IMR-90 (cell line): Measurements from ENCODE around the gene TIMM44. TPM values are rescaled to one million over a fixed set of nuclear protein-coding genes. Genes with fewer than 3 reads are reported as not detected.

ENCODE experiments used
- MAZ ChIP-seq: IDR thresholded peaks from 2 replicates; pipeline ENCODE4 v1.6.1; 2012; ENCODE audit warnings: low read depth, mild to moderate bottlenecking, low read length, improper control_type of control experiment, moderate library complexity, borderline replicate concordance
- polyA plus RNA-seq, 3 experiments: library from polyadenylated mRNA; depleted of rRNA; stranded (reverse); fragments of >200 nt; gene quantifications; 2 replicates each; pipeline ENCODE4 v1.2.3, GENCODE V29; 2012; ENCODE audit warnings: low replicate concordance in 1 of 3
- total RNA-seq: library from RNA; depleted of rRNA; stranded (reverse); fragments of >200 nt; gene quantifications from 2 replicates; pipeline ENCODE4 v1.2.3, GENCODE V29; 2012
- TF ChIP-seq, protein P1 (sequence below): conservative IDR thresholded peaks from 2 replicates; pipeline ENCODE4 v1.5.1; 2012; ENCODE audit warnings: mild to moderate bottlenecking, low read depth, low read length, improper control_type of control experiment
- TF ChIP-seq, protein P2 (sequence below): fragments of 150-350 bp; IDR thresholded peaks from 2 replicates; pipeline ENCODE4 v1.6.1; 2016; ENCODE audit warnings: low read depth, mild to moderate bottlenecking, low read length, moderate library complexity, borderline replicate concordance

TIMM44 gene
- total and polyA plus RNA-seq, 2 of the 4 experiments (the other 2 are of a cell fraction) = 37.6 to 52.3 TPM

DNA sequence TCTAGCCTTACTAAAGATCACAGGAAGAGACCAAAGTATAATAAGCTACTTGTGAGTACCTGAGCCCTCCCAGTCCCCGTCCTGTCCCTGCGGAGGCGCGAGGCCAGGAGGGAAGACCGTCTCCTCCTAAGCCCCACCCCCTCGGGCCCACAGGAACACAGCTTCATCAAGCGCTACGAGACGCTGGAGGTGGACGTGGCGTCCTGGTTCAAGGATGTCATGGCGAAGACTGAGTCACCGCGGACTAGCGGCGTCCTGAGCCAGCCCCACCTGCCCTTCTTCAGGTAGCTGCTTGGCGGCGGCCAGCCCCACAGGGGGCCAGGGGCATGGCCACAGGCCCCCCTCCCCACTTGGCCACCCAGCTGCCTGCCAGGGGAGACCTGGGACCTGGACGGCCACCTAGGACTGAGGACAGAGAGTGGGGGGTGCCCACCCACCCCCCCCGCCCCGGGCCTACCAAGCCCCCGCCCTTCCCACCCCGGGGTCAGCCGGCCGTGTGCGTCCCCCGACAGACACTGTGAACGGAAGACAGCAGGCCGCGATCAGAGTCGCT lies 31.2 kb downstream of the TIMM44 start (continued):
- TF ChIP-seq, protein P1, sequence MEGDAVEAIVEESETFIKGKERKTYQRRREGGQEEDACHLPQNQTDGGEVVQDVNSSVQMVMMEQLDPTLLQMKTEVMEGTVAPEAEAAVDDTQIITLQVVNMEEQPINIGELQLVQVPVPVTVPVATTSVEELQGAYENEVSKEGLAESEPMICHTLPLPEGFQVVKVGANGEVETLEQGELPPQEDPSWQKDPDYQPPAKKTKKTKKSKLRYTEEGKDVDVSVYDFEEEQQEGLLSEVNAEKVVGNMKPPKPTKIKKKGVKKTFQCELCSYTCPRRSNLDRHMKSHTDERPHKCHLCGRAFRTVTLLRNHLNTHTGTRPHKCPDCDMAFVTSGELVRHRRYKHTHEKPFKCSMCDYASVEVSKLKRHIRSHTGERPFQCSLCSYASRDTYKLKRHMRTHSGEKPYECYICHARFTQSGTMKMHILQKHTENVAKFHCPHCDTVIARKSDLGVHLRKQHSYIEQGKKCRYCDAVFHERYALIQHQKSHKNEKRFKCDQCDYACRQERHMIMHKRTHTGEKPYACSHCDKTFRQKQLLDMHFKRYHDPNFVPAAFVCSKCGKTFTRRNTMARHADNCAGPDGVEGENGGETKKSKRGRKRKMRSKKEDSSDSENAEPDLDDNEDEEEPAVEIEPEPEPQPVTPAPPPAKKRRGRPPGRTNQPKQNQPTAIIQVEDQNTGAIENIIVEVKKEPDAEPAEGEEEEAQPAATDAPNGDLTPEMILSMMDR = no peak
- TF ChIP-seq, protein P2, sequence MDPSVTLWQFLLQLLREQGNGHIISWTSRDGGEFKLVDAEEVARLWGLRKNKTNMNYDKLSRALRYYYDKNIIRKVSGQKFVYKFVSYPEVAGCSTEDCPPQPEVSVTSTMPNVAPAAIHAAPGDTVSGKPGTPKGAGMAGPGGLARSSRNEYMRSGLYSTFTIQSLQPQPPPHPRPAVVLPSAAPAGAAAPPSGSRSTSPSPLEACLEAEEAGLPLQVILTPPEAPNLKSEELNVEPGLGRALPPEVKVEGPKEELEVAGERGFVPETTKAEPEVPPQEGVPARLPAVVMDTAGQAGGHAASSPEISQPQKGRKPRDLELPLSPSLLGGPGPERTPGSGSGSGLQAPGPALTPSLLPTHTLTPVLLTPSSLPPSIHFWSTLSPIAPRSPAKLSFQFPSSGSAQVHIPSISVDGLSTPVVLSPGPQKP = no peak
- no peak for TF ChIP-seq MAZ
